Panc1 (cell line): Measurements from ENCODE around the gene TXNDC2. TPM values are rescaled to one million over a fixed set of nuclear protein-coding genes. Genes with fewer than 3 reads are reported as not detected.

Experiments
- ATAC-seq: fragments of 200-7000 bp; cut with Tn5 transposase; 2 replicates; pipeline ENCODE4 v1.9.1; 2020; ENCODE audit warnings: mild to moderate bottlenecking, moderate library complexity
- Bru-seq: library from RNA; stranded (reverse); fragments of 400-500 nt; gene quantifications from one replicate; lab custom pipeline; 2021; lab: Mats Ljungman, UMichigan
- BruChase-seq, 2 experiments: library from RNA; stranded (reverse); fragments of 400-500 nt; gene quantifications; one replicate each; lab custom pipeline; 2021; lab: Mats Ljungman, UMichigan
- BruUV-seq: library from RNA; stranded (reverse); fragments of 400-500 nt; replicated peaks from 2 replicates; lab custom pipeline; 2021; lab: Mats Ljungman, UMichigan
- CTCF ChIA-PET: fragments of 300-600 bp; sonication (Branson Sonifier 250); formaldehyde crosslinking; loops from one replicate; lab custom pipeline; 2022; ENCODE audit warnings: antibody characterized with exemption; lab: Charles Lee
- POLR2A ChIA-PET: fragments of 300-600 bp; sonication (Branson Sonifier 250); formaldehyde crosslinking; loops from one replicate; lab custom pipeline; 2022; ENCODE audit warnings: antibody characterized with exemption; lab: Charles Lee
- DNase-seq: peaks from one replicate; pipeline ENCODE4 v3.0.0-alpha.2; 2010; ENCODE audit warnings: low read depth, low spot score
- H3K27ac ChIP-seq: 2 replicates; pipeline ENCODE4 v1.5.1; 2011; ENCODE audit warnings: mild to moderate bottlenecking, low read length, inconsistent platforms
- H3K27me3 ChIP-seq: fragments of 200-500 bp; sonication (Bioruptor generic); 2 replicates; pipeline ENCODE4 v1.6.0; 2014; ENCODE audit warnings: low read length, inconsistent platforms; ENCODE audit not compliant: control insufficient read depth, insufficient read depth
- H3K36me3 ChIP-seq: fragments of 200-500 bp; sonication (Bioruptor generic); 2 replicates; pipeline ENCODE4 v1.5.1; 2014; ENCODE audit warnings: inconsistent platforms, mild to moderate bottlenecking, low read length, moderate library complexity; ENCODE audit not compliant: control insufficient read depth, insufficient read depth
- H3K4me1 ChIP-seq: 2 replicates; pipeline ENCODE4 v1.5.1; 2011; ENCODE audit warnings: inconsistent platforms, mild to moderate bottlenecking, low read length, moderate library complexity; ENCODE audit not compliant: control insufficient read depth, insufficient read depth
- H3K4me3 ChIP-seq, 2 experiments: 2 replicates each; pipeline ENCODE4 v1.5.1; 2011 to 2012; ENCODE audit warnings: low read depth in 2 of 2, low read length in 2 of 2, mild to moderate bottlenecking in 2 of 2, inconsistent platforms in 1 of 2, moderate library complexity in 1 of 2
- H3K9me3 ChIP-seq: fragments of 200-500 bp; sonication (Bioruptor generic); 2 replicates; pipeline ENCODE4 v1.5.1; 2014; ENCODE audit warnings: low read depth, mild to moderate bottlenecking, inconsistent platforms, low read length, moderate library complexity; ENCODE audit not compliant: control insufficient read depth, insufficient read depth
- POLR2AphosphoS5 ChIP-seq: IDR thresholded peaks from 2 replicates; pipeline ENCODE4 v1.6.1; 2012; ENCODE audit warnings: mild to moderate bottlenecking, low read depth, low read length, moderate library complexity
- SIN3A ChIP-seq: IDR thresholded peaks from 2 replicates; pipeline ENCODE4 v1.6.1; 2012; ENCODE audit warnings: low read depth, mild to moderate bottlenecking, low read length, moderate library complexity, borderline replicate concordance; ENCODE audit not compliant: insufficient read depth
- TCF7L2 ChIP-seq: IDR thresholded peaks from 2 replicates; pipeline ENCODE4 v1.6.1; 2011; ENCODE audit warnings: mild to moderate bottlenecking, low read depth, low read length, inconsistent platforms
- in situ Hi-C: cut with HindIII; loops from 2 replicates; pipeline ENCODE4 v1.10.0; 2016; ENCODE audit warnings: low sequenced_read_pairs, low pct_unique_long_range_greater_than_20kb
- intact Hi-C: fragments of 100-400 bp; cut with micrococcal nuclease; formaldehyde crosslinking; loops from one replicate; pipeline ENCODE4 v1.10.0; 2022; ENCODE audit not compliant: unreplicated experiment
- long read RNA-seq: library from polyadenylated mRNA; unstranded; transcript quantifications from one replicate; pipeline ENCODE4 v2.0.0, GENCODE V29; 2021; ENCODE audit not compliant: unreplicated experiment
- polyA plus RNA-seq: library from polyadenylated mRNA; unstranded; fragments of >200 nt; gene quantifications from one replicate; pipeline ENCODE4 v1.2.1, GENCODE V29; 2012; ENCODE audit warnings: missing spikeins; ENCODE audit not compliant: insufficient read length
- total RNA-seq: library from RNA; stranded (reverse); gene quantifications from one replicate; pipeline ENCODE4 v1.2.1, GENCODE V29; 2021; ENCODE audit not compliant: unreplicated experiment
- TF ChIP-seq, protein P1 (sequence below), 2 experiments: IDR thresholded peaks; 2 replicates each; pipeline ENCODE4 v1.6.1; 2011 to 2012; ENCODE audit warnings: low read depth in 2 of 2, control low read depth in 1 of 2, low read length in 1 of 2, mild to moderate bottlenecking in 1 of 2, moderate library complexity in 1 of 2; ENCODE audit not compliant: insufficient read depth in 1 of 2
- TF ChIP-seq, protein P2 (sequence below): fragments of 450-650 bp; IDR thresholded peaks from 2 replicates; pipeline ENCODE4 v1.5.1; 2017; ENCODE audit warnings: mild to moderate bottlenecking

The TXNDC2 gene
- total RNA-seq: 0.90 TPM
- polyA plus RNA-seq: 0.48 TPM
- percentile 31 among the genes with signal in this experiment for Bru-seq, nascent RNA
- BruChase-seq, experiment 1, labeled RNA remaining after a 2-hour chase: percentile 38 among the genes with signal in this experiment
- percentile 49 among the genes with signal in this experiment for BruChase-seq, experiment 2, labeled RNA remaining after a 6-hour chase
- long read RNA-seq, partial matches to known transcripts: 0 of 1 reads
- long read RNA-seq, other reads (novel, unspliced or antisense): 1 of 1 reads

DNA sequence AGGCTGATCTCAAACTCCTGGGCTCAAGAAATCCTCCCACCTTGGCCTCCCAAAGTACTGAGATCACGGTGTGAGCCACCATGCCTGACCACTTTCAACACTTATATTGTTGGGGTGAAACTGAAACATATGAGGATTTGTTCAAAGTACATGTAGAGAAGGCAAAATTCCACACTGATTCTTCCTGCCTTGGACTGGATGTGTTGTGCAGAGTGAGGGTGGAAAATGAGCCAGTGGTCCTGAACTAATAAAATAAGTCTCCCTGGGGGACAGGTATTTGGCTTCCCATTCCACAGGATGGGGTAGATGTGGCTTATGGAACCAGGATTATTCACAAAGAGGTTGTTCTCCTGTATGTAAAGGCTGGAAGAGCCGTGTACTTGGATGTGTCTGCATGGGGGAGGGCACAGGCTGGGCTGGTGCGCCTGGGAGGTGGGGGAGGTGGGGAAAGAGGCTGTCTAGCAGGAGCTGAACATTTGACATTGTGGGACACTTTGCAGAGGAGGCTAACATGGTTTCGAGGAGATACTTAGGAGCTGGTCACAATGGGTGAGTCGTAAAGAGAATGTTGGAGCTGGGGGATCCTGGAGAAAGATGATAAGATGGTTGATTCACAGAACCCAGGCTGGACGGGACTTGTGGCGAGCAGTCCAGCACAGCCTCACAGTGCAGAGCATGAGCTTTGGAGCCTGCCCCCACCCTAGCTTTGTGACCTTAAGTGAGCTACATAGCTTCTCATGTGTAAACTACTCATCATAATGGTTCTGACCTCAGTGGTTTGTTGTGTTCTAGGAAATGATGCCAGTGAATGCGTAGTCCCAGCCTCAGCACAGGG is at the start of gene TXNDC2:
Gene TXNDC2, plus strand, starts transcription at position 804 of the 835 bp plus-strand sequence. CDS start 708 bp downstream, outside the sequence.
- no peak for DNase-seq

DNA sequence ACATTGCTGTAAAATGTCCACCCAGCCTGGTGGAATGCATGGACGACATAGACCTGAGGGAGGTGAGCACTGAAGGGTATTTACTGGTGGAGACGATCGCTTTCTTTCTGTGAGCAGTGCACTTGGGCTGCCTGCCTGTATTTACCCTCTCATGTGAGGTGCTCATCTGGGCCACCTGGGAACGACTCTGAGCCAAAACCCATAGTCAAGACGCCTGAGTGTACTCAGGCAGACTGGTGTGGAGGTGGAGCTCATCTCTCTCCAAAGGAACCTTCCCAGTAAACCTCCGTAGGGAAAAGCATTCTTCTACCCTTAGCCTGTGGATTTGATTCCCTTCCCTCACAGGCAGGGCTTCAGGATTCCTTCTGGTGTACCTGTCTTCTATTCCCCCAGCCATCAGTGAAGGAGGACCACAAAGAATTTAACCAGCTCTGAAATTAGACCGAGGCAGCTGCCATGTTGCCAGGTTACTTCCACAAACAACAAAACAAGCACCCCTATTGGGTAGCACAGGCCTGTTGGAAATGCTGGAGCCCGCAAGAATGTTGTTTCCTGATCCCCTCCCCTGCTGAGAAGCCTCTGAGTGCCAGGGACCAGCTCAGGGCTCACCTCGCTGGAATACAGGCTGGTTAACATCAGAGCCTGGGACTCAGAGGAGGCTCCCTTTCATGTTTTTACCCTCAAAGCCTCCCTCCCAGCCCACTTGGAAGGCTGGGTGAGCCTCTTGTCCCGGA is 47.5 kb upstream of the TXNDC2 start:
- intact Hi-C loops (no loop called here), in situ Hi-C loops (no loop called here)
- Histone ChIP-seq H3K4me1 (no peaks in the 10 kb centered on the region), H3K9me3 (no peaks in the 10 kb centered on the region), H3K36me3 (no peaks in the 10 kb centered on the region), H3K27me3 (no peaks in the 10 kb centered on the region), H3K27ac (no peak overlapping the region), H3K4me3 (no peak overlapping the region)
- ChIA-PET CTCF (interaction anchor here (0.6 kb wide), 1 partner anchor 22 kb away, joined by 5 read pairs; no protein-coding TSS in a partner anchor), POLR2A (no interaction called here)
- DNase-seq (no peak), ATAC-seq (peak; percentile 34; the same call in 1 of the 2 replicates)
- TF ChIP-seq, protein P1, sequence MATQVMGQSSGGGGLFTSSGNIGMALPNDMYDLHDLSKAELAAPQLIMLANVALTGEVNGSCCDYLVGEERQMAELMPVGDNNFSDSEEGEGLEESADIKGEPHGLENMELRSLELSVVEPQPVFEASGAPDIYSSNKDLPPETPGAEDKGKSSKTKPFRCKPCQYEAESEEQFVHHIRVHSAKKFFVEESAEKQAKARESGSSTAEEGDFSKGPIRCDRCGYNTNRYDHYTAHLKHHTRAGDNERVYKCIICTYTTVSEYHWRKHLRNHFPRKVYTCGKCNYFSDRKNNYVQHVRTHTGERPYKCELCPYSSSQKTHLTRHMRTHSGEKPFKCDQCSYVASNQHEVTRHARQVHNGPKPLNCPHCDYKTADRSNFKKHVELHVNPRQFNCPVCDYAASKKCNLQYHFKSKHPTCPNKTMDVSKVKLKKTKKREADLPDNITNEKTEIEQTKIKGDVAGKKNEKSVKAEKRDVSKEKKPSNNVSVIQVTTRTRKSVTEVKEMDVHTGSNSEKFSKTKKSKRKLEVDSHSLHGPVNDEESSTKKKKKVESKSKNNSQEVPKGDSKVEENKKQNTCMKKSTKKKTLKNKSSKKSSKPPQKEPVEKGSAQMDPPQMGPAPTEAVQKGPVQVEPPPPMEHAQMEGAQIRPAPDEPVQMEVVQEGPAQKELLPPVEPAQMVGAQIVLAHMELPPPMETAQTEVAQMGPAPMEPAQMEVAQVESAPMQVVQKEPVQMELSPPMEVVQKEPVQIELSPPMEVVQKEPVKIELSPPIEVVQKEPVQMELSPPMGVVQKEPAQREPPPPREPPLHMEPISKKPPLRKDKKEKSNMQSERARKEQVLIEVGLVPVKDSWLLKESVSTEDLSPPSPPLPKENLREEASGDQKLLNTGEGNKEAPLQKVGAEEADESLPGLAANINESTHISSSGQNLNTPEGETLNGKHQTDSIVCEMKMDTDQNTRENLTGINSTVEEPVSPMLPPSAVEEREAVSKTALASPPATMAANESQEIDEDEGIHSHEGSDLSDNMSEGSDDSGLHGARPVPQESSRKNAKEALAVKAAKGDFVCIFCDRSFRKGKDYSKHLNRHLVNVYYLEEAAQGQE (IDR thresholded peaks at IDR 0.05; ENCODE audit: insufficient read depth in 1 of 2, low read depth in 2 of 2, low read length in 1 of 2): no peak
- TF ChIP-seq TCF7L2: no peak
- TF ChIP-seq, protein P2, sequence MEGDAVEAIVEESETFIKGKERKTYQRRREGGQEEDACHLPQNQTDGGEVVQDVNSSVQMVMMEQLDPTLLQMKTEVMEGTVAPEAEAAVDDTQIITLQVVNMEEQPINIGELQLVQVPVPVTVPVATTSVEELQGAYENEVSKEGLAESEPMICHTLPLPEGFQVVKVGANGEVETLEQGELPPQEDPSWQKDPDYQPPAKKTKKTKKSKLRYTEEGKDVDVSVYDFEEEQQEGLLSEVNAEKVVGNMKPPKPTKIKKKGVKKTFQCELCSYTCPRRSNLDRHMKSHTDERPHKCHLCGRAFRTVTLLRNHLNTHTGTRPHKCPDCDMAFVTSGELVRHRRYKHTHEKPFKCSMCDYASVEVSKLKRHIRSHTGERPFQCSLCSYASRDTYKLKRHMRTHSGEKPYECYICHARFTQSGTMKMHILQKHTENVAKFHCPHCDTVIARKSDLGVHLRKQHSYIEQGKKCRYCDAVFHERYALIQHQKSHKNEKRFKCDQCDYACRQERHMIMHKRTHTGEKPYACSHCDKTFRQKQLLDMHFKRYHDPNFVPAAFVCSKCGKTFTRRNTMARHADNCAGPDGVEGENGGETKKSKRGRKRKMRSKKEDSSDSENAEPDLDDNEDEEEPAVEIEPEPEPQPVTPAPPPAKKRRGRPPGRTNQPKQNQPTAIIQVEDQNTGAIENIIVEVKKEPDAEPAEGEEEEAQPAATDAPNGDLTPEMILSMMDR: no peak
- TF ChIP-seq POLR2AphosphoS5: no peak
- TF ChIP-seq SIN3A: no peak
- no TSS peak for BruUV-seq

More for the DNA sequence above, at the start of gene TXNDC2:
- CTCF ChIA-PET: no interaction called here
- intact Hi-C loops: no loop called here
- Histone ChIP-seq H3K4me3 (no peak within 1 kb of the TSS), H3K27ac (no peak within 1 kb of the TSS), H3K4me1 (no peaks in the 10 kb centered on the region), H3K9me3 (no peaks in the 10 kb centered on the region), H3K36me3 (no peaks in the 10 kb centered on the region), H3K27me3 (no peaks in the 10 kb centered on the region)
- POLR2A ChIA-PET: no interaction called here
- ATAC-seq: no peak
- BruUV-seq: no TSS peak
- in situ Hi-C loops: no loop called here
- TF ChIP-seq, protein P2: no peak
- no peak for TF ChIP-seq SIN3A
- TF ChIP-seq, protein P1 (IDR thresholded peaks at IDR 0.05; ENCODE audit: insufficient read depth in 1 of 2, low read depth in 2 of 2, low read length in 1 of 2): no peak
